GM12878 (cell line): ENCODE data around the gene C6orf62. TPM values are rescaled to one million over a fixed set of nuclear protein-coding genes. Genes with fewer than 3 reads are reported as not detected.

Experiments
- ATAC-seq: fragments of 200-7000 bp; cut with Tn5 transposase; 3 replicates; pipeline ENCODE4 v1.9.1; 2020; ENCODE audit warnings: mild to moderate bottlenecking, moderate library complexity
- BruUV-seq: library from RNA; stranded (reverse); fragments of 400-500 nt; replicated peaks from 2 replicates; lab custom pipeline; 2021; lab: Mats Ljungman, UMichigan
- CTCF ChIA-PET: fragments of 300-600 bp; sonication (Branson Sonifier 250); formaldehyde crosslinking; extraction: SDS; loops from one replicate; lab custom pipeline; 2021; ENCODE audit warnings: inconsistent platforms; lab: Yijun Ruan, JAX
- POLR2A ChIA-PET: fragments of 350-600 bp; formaldehyde crosslinking; extraction: SDS; loops from one replicate; lab custom pipeline; 2021; ENCODE audit warnings: inconsistent platforms; lab: Charles Lee
- RAD21 ChIA-PET: fragments of 300-600 bp; sonication (Branson Sonifier 250); formaldehyde crosslinking; loops from one replicate; lab custom pipeline; 2023; ENCODE audit warnings: antibody characterized with exemption; ENCODE audit not compliant: unreplicated experiment; lab: Charles Lee
- SMC1A ChIA-PET: fragments of 300-600 bp; sonication (Branson Sonifier 250); formaldehyde crosslinking; loops from one replicate; lab custom pipeline; 2023; ENCODE audit not compliant: unreplicated experiment, uncharacterized antibody; lab: Charles Lee
- DNase-seq: peaks from one replicate; pipeline ENCODE4 v3.0.0-alpha.2; 2011; ENCODE audit warnings: low read depth, low spot score
- FAIRE-seq: peaks from 3 replicates; lab custom pipeline; 2011; peaks lifted over from hg19 to GRCh38; lab: Jason Lieb, UNC
- H2AFZ ChIP-seq: 2 replicates; pipeline ENCODE4 v1.6.0; 2011; ENCODE audit warnings: low read depth, low read length, control low read depth; ENCODE audit not compliant: control insufficient read depth
- H3K27ac ChIP-seq: 2 replicates; pipeline ENCODE4 v1.5.1; 2011; ENCODE audit warnings: control low read depth; ENCODE audit not compliant: control insufficient read depth, insufficient read depth
- H3K27me3 ChIP-seq, 2 experiments: replicated peaks in 1 of 2; 2 replicates each; pipeline versions ENCODE4 v1.6.0 to v1.6.1; 2011; ENCODE audit warnings: low read length in 1 of 2; ENCODE audit not compliant: control insufficient read depth in 2 of 2, insufficient read depth in 2 of 2
- H3K36me3 ChIP-seq, 2 experiments: 2 replicates each; pipeline ENCODE4 v1.5.1; 2011; ENCODE audit warnings: low read length in 1 of 2; ENCODE audit not compliant: control insufficient read depth in 2 of 2, insufficient read depth in 2 of 2
- H3K4me1 ChIP-seq: 2 replicates; pipeline ENCODE4 v1.6.1; 2011; ENCODE audit warnings: mild to moderate bottlenecking, low read length, moderate library complexity, mixed read lengths; ENCODE audit not compliant: control insufficient read depth, insufficient read depth
- H3K4me2 ChIP-seq: 2 replicates; pipeline ENCODE4 v1.6.0; 2011; ENCODE audit warnings: control low read depth; ENCODE audit not compliant: control insufficient read depth, insufficient read depth
- H3K4me3 ChIP-seq: fragments of 200-600 bp; sonication (generic); 2 replicates; pipeline ENCODE4 v1.5.1; 2016
- H3K79me2 ChIP-seq: 2 replicates; pipeline ENCODE4 v1.6.0; 2011; ENCODE audit warnings: low read length; ENCODE audit not compliant: control insufficient read depth, insufficient read depth
- H3K9ac ChIP-seq: 2 replicates; pipeline ENCODE4 v1.8.0; 2011; ENCODE audit warnings: low read length, control low read depth, mixed read lengths; ENCODE audit not compliant: control insufficient read depth, insufficient read depth
- H3K9me3 ChIP-seq: replicated peaks from 3 replicates; pipeline ENCODE4 v1.5.1; 2011; ENCODE audit warnings: mild to moderate bottlenecking, low read length; ENCODE audit not compliant: control insufficient read depth, insufficient read depth
- H4K20me1 ChIP-seq: 2 replicates; pipeline ENCODE4 v1.6.0; 2011; ENCODE audit not compliant: control insufficient read depth, insufficient read depth
- BHLHE40 ChIP-seq, 2 experiments: fragments of 450-650 bp in 1 of 2; IDR thresholded peaks; 2 replicates each; pipeline ENCODE4 v1.6.1; 2011 to 2017; ENCODE audit warnings: low read depth in 2 of 2, borderline replicate concordance in 1 of 2, improper control_type of control experiment in 1 of 2, low read length in 1 of 2, mild to moderate bottlenecking in 1 of 2
- ETV6 ChIP-seq, 2 experiments: fragments of 450-650 bp in 1 of 2; IDR thresholded peaks in 1 of 2; conservative IDR thresholded peaks in 1 of 2; 2 replicates each; pipeline ENCODE4 v1.6.1; 2014; ENCODE audit warnings: antibody characterized with exemption in 1 of 2, borderline replicate concordance in 1 of 2, low read depth in 1 of 2, mild to moderate bottlenecking in 1 of 2, moderate library complexity in 1 of 2
- KLF5 ChIP-seq: fragments of 450-650 bp; IDR thresholded peaks from 2 replicates; pipeline ENCODE4 v1.6.1; 2014; ENCODE audit warnings: mild to moderate bottlenecking; ENCODE audit not compliant: partially characterized antibody
- NFYB ChIP-seq: IDR thresholded peaks from 2 replicates; pipeline ENCODE4 v1.6.1; 2011; ENCODE audit warnings: low read depth, mild to moderate bottlenecking, low read length, improper control_type of control experiment, moderate library complexity; ENCODE audit not compliant: insufficient read depth
- PML ChIP-seq: IDR thresholded peaks from 2 replicates; pipeline ENCODE4 v1.6.1; 2012; ENCODE audit warnings: low read length, inconsistent platforms
- POLR2A ChIP-seq: IDR thresholded peaks from 2 replicates; pipeline ENCODE4 v1.6.1; 2011; ENCODE audit warnings: low read depth, mild to moderate bottlenecking, low read length
- RELA ChIP-seq: fragments of 450-650 bp; IDR thresholded peaks from 2 replicates; pipeline ENCODE4 v1.8.0; 2014; ENCODE audit warnings: borderline replicate concordance; ENCODE audit not compliant: partially characterized antibody
- SIN3A ChIP-seq: IDR thresholded peaks from 2 replicates; pipeline ENCODE4 v1.6.1; 2012; ENCODE audit warnings: low read depth, low read length, improper control_type of control experiment
- TARDBP ChIP-seq: IDR thresholded peaks from 2 replicates; pipeline ENCODE4 v1.6.1; 2016; ENCODE audit warnings: borderline replicate concordance
- YBX1 ChIP-seq: fragments of 450-650 bp; IDR thresholded peaks from 2 replicates; pipeline ENCODE4 v1.6.1; 2016; ENCODE audit warnings: antibody characterized with exemption
- ZBTB40 ChIP-seq: fragments of 450-650 bp; IDR thresholded peaks from 2 replicates; pipeline ENCODE4 v1.6.1; 2016; ENCODE audit warnings: mild to moderate bottlenecking, moderate library complexity, borderline replicate concordance
- WGBS: methylation state at CpG from one replicate; pipeline ENCODE4 v1.1.6; 2016; ENCODE audit warnings: low lambda C conversion rate; ENCODE audit not compliant: insufficient replicate concordance, insufficient coverage; ENCODE audit errors: missing lambda C conversion rate; 5-methylcytosine and 5-hydroxymethylcytosine counted together
- in situ Hi-C: fragments of 300-500 bp; cut with MboI; formaldehyde crosslinking; loops from 9 replicates; pipeline ENCODE4 v1.14.3; 2018; ENCODE audit warnings: mixed read lengths
- intact Hi-C: fragments of 100-400 bp; cut with micrococcal nuclease; formaldehyde crosslinking; loops from one replicate; pipeline ENCODE4 v1.14.2; 2022; ENCODE audit not compliant: unreplicated experiment
- polyA plus RNA-seq, 11 experiments: library from polyadenylated mRNA; depleted of rRNA in 4 of 11; unstranded in 6 of 11; stranded (reverse) in 5 of 11; fragments of >200 nt; fragmentation: Nextera tagmentation in 4 of 11; fragmentation: Illumina TruSeq in 1 of 11; extraction: Ambion mirVana in 4 of 11; extraction: Trizol in 1 of 11; gene quantifications; 1 replicate in 1 of 11; 2 replicates in 10 of 11; pipeline versions ENCODE4 v1.2.1 to v1.2.3, GENCODE V29; 2011 to 2016; ENCODE audit warnings: inconsistent platforms in 2 of 11, missing spikeins in 2 of 11, low read depth in 1 of 11
- total RNA-seq, 4 experiments: library from RNA; depleted of rRNA in 3 of 4; stranded (reverse); fragments of >200 nt in 3 of 4; fragmentation: Illumina TruSeq in 1 of 4; extraction: Trizol in 1 of 4; gene quantifications; 2 replicates each; pipeline versions ENCODE4 v1.2.1 to v1.2.3, GENCODE V29; 2013 to 2021
- TF ChIP-seq, protein P1 (sequence below): fragments of 450-650 bp; formaldehyde crosslinking; IDR thresholded peaks from 2 replicates; pipeline ENCODE4 v1.5.0; 2022; ENCODE audit warnings: mild to moderate bottlenecking, missing genetic modification characterization
- TF ChIP-seq, protein P2 (sequence below): fragments of 450-650 bp; formaldehyde crosslinking; IDR thresholded peaks from 2 replicates; pipeline ENCODE4 v1.4.0; 2022; ENCODE audit warnings: mild to moderate bottlenecking, moderate library complexity

The C6orf62 gene
- total and polyA plus RNA-seq, 10 of the 15 experiments (the other 5 are each of a cell fraction or from before 2014, with no cell fraction given) = 55.6 to 565 (median 126) TPM

DNA sequence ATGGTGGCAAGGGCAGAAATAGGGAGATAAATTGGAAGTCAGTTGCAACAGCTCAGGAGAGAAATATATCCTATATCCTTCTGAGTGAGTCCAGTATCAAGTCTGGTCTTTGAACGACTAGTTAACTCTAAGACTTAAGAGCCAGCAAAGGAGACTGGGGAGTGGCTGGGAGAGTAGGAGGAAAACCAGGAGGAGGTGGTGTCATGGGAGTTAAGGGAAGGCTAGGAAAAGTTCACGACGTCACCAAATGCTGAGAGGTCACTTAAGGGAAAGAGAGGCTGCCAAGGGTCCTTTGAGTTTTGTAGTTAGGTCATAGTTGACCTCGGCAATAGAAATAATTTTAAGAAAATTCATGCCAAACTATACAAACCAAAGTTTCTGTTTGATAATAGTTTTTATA lies 27.0 kb downstream of the C6orf62 start:
- DNase-seq (no peak), FAIRE-seq (no peak), ATAC-seq (no peak)
- H3K4me1 ChIP-seq = no peaks in the 10 kb centered on the region; the same call in 1 of the 2 replicates
- WGBS = 91% methylated on average over 4 of the region's 4 CpGs
- CTCF ChIA-PET = interaction anchor here (1.2 to 2.5 kb wide), 4 partner anchors 108 to 196 kb away, joined by 3 to 8 read pairs (median 4); no protein-coding TSS in a partner anchor
- no peak overlapping the region for H3K27ac ChIP-seq
- H4K20me1 ChIP-seq = no peaks in the 10 kb centered on the region
- H3K9me3 ChIP-seq = no peaks in the 10 kb centered on the region
- H3K4me2 ChIP-seq = no peak overlapping the region
- POLR2A ChIA-PET = no interaction called here
- BruUV-seq = no TSS peak
- RAD21 ChIA-PET = interaction anchor here (1.5 kb wide), 1 partner anchor 111 kb away, joined by 4 read pairs; no protein-coding TSS in a partner anchor
- H3K9ac ChIP-seq = no peak overlapping the region
- SMC1A ChIA-PET = interaction anchor here (1.2 kb wide), 1 partner anchor 108 kb away, joined by 3 read pairs; no protein-coding TSS in a partner anchor
- H3K4me3 ChIP-seq = no peak overlapping the region
- H2AFZ ChIP-seq = no peak overlapping the region
- H3K79me2 ChIP-seq = no peaks in the 10 kb centered on the region
- H3K36me3 ChIP-seq = no peaks in the 10 kb centered on the region
- H3K27me3 ChIP-seq = no peaks in the 10 kb centered on the region
- intact Hi-C loops = loop anchor here (5.0 kb wide), 1 partner anchor 410 kb away; no protein-coding TSS in a partner anchor
- in situ Hi-C loops = loop anchor here (10.0 kb wide), 1 partner anchor 407 kb away; no protein-coding TSS in a partner anchor
- TF ChIP-seq PML = no peak
- TF ChIP-seq ETV6 (conservative IDR thresholded peaks at IDR 0.05 in 1 of 2, IDR thresholded peaks at IDR 0.05 in 1 of 2; ENCODE audit: borderline replicate concordance in 1 of 2, low read depth in 1 of 2) = no peak
- TF ChIP-seq TARDBP = no peak
- no peak for TF ChIP-seq KLF5
- TF ChIP-seq ZBTB40 = no peak
- no peak for TF ChIP-seq NFYB
- TF ChIP-seq YBX1 = no peak
- TF ChIP-seq, protein P1, sequence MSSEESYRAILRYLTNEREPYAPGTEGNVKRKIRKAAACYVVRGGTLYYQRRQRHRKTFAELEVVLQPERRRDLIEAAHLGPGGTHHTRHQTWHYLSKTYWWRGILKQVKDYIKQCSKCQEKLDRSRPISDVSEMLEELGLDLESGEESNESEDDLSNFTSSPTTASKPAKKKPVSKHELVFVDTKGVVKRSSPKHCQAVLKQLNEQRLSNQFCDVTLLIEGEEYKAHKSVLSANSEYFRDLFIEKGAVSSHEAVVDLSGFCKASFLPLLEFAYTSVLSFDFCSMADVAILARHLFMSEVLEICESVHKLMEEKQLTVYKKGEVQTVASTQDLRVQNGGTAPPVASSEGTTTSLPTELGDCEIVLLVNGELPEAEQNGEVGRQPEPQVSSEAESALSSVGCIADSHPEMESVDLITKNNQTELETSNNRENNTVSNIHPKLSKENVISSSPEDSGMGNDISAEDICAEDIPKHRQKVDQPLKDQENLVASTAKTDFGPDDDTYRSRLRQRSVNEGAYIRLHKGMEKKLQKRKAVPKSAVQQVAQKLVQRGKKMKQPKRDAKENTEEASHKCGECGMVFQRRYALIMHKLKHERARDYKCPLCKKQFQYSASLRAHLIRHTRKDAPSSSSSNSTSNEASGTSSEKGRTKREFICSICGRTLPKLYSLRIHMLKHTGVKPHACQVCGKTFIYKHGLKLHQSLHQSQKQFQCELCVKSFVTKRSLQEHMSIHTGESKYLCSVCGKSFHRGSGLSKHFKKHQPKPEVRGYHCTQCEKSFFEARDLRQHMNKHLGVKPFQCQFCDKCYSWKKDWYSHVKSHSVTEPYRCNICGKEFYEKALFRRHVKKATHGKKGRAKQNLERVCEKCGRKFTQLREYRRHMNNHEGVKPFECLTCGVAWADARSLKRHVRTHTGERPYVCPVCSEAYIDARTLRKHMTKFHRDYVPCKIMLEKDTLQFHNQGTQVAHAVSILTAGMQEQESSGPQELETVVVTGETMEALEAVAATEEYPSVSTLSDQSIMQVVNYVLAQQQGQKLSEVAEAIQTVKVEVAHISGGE = no peak
- no peak for TF ChIP-seq BHLHE40 (IDR thresholded peaks at IDR 0.05; ENCODE audit: borderline replicate concordance in 1 of 2, low read depth in 2 of 2, low read length in 1 of 2)
- TF ChIP-seq SIN3A = no peak
- TF ChIP-seq, protein P2, sequence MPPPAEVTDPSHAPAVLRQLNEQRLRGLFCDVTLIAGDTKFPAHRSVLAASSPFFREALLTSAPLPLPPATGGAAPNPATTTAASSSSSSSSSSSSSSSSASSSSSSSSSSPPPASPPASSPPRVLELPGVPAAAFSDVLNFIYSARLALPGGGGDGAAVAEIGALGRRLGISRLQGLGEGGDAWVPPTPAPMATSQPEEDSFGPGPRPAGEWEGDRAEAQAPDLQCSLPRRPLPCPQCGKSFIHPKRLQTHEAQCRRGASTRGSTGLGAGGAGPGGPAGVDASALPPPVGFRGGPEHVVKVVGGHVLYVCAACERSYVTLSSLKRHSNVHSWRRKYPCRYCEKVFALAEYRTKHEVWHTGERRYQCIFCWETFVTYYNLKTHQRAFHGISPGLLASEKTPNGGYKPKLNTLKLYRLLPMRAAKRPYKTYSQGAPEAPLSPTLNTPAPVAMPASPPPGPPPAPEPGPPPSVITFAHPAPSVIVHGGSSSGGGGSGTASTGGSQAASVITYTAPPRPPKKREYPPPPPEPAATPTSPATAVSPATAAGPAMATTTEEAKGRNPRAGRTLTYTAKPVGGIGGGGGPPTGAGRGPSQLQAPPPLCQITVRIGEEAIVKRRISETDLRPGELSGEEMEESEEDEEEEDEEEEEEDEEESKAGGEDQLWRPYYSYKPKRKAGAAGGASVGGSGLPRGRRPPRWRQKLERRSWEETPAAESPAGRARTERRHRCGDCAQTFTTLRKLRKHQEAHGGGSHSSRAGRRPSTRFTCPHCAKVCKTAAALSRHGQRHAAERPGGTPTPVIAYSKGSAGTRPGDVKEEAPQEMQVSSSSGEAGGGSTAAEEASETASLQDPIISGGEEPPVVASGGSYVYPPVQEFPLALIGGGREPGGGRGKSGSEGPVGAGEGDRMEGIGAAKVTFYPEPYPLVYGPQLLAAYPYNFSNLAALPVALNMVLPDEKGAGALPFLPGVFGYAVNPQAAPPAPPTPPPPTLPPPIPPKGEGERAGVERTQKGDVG = no peak
- TF ChIP-seq POLR2A = no peak
- no peak for TF ChIP-seq RELA
